Measurements from ENCODE around the gene CACNA1A.
A peak's percentile ranks its signal among the peaks of the same experiment; 100 is the strongest.

The CACNA1A gene

GRCh38 chr19:13162724-13163608, 343.3 kb downstream of the CACNA1A start (continued):
- TF ChIP-seq PATZ1 (tag by site-specific recombination; IDR thresholded peaks at IDR 0.05): peak; percentile 97
- 0 out of 2 replicates have a peak, but pooled peaks have one; percentile 7 for TF ChIP-seq ZNF184 (tag by site-specific recombination; IDR thresholded peaks at IDR 0.05)
- TF ChIP-seq HOXD13 (CRISPR knock-in tag; IDR thresholded peaks at IDR 0.05; ENCODE audit: borderline replicate concordance): no peak
- no peak for TF ChIP-seq ZNF621 (tag by site-specific recombination; IDR thresholded peaks at IDR 0.05)
- TF ChIP-seq ZNF133 (tag by site-specific recombination; IDR thresholded peaks at IDR 0.05): no peak
- TF ChIP-seq ZNF792 (tag by site-specific recombination; IDR thresholded peaks at IDR 0.05): no peak
- TF ChIP-seq ZNF266 (tag by site-specific recombination; IDR thresholded peaks at IDR 0.05; ENCODE audit: low read depth): no peak
- TF ChIP-seq ZSCAN4 (tag by site-specific recombination; IDR thresholded peaks at IDR 0.05): no peak
- TF ChIP-seq ZNF707 (tag by site-specific recombination; IDR thresholded peaks at IDR 0.05): no peak
- TF ChIP-seq ZNF677 (tag by site-specific recombination; IDR thresholded peaks at IDR 0.05): no peak
- TF ChIP-seq ZNF426 (tag by site-specific recombination; IDR thresholded peaks at IDR 0.05): no peak
- TF ChIP-seq ZFHX2 (tag by site-specific recombination; conservative IDR thresholded peaks at IDR 0.05): peak; percentile 98
- no peak for TF ChIP-seq FEZF1 (tag by site-specific recombination; IDR thresholded peaks at IDR 0.05)
- no peak for TF ChIP-seq ZNF138 (tag by site-specific recombination; IDR thresholded peaks at IDR 0.05; ENCODE audit: borderline replicate concordance)
- no peak for TF ChIP-seq TCF7L2 (IDR thresholded peaks at IDR 0.05; ENCODE audit: borderline replicate concordance, low read depth, low read length)
- TF ChIP-seq ZNF121 (tag by site-specific recombination; IDR thresholded peaks at IDR 0.05): no peak
- TF ChIP-seq TSHZ1 (tag by site-specific recombination; IDR thresholded peaks at IDR 0.05; ENCODE audit: borderline replicate concordance): no peak
- TF ChIP-seq OSR2 (tag by site-specific recombination; IDR thresholded peaks at IDR 0.05): peak; percentile 33; the same call in 1 of the 2 replicates
- no peak for TF ChIP-seq ZNF146 (tag by site-specific recombination; IDR thresholded peaks at IDR 0.05)
- peak; percentile 99 for TF ChIP-seq IKZF3 (tag by site-specific recombination; IDR thresholded peaks at IDR 0.05)
- peak; percentile 80 for TF ChIP-seq ZSCAN16 (tag by site-specific recombination; IDR thresholded peaks at IDR 0.05)
- no peak for TF ChIP-seq ZNF311 (tag by site-specific recombination; IDR thresholded peaks at IDR 0.05; ENCODE audit: borderline replicate concordance)
- peak; percentile 81 for TF ChIP-seq GLIS1 (tag by site-specific recombination; IDR thresholded peaks at IDR 0.05)
- TF ChIP-seq YY1 (tag by site-specific recombination; IDR thresholded peaks at IDR 0.05): no peak
- TF ChIP-seq ZBTB7A (tag by site-specific recombination; IDR thresholded peaks at IDR 0.05; ENCODE audit: low read depth): no peak
- TF ChIP-seq ZNF544 (tag by site-specific recombination; IDR thresholded peaks at IDR 0.05): no peak
- TF ChIP-seq SP7 (tag by site-specific recombination; IDR thresholded peaks at IDR 0.05): peak; percentile 57; the same call in 1 of the 2 replicates
- peak; percentile 93 for TF ChIP-seq ZNF341 (tag by site-specific recombination; IDR thresholded peaks at IDR 0.05; ENCODE audit: low read depth)
- TF ChIP-seq, protein P1, sequence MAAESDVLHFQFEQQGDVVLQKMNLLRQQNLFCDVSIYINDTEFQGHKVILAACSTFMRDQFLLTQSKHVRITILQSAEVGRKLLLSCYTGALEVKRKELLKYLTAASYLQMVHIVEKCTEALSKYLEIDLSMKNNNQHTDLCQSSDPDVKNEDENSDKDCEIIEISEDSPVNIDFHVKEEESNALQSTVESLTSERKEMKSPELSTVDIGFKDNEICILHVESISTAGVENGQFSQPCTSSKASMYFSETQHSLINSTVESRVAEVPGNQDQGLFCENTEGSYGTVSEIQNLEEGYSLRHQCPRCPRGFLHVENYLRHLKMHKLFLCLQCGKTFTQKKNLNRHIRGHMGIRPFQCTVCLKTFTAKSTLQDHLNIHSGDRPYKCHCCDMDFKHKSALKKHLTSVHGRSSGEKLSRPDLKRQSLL (tag by site-specific recombination; IDR thresholded peaks at IDR 0.05): no peak
- 0 out of 2 replicates have a peak, but pooled peaks have one; percentile 40 for TF ChIP-seq ZXDB (tag by site-specific recombination; IDR thresholded peaks at IDR 0.05)
- TF ChIP-seq ZNF670 (tag by site-specific recombination; IDR thresholded peaks at IDR 0.05; ENCODE audit: low read depth): no peak
- no peak for TF ChIP-seq ZSCAN5A (tag by site-specific recombination; IDR thresholded peaks at IDR 0.05)

All from HEK293 (cell line).